Measurements from ENCODE around the gene TUBB2B. TPM values are rescaled to one million over a fixed set of nuclear protein-coding genes. Genes with fewer than 3 reads are reported as not detected.

The TUBB2B gene
- total RNA-seq, 5 donors from 2014 or later (not counting 1 experiment from before 2014, with no cell fraction given) = 0.46 to 1.2 (median 0.87) TPM; not detected in 1

GRCh38 chr6:3222506-3223038 lies 4.9 kb downstream of the TUBB2B start:
- ChIA-PET POLR2A (no interaction called here), CTCF (no interaction called here)
- ATAC-seq (replicated peaks in 1 of 4) = no peak
- peaks cover 41 to 42% of the 10 kb centered on the region in 2 donors for H3K27me3 Mint-ChIP-seq
- H3K9me3 ChIP-seq = no peaks in the 10 kb centered on the region
- no peaks in the 10 kb centered on the region for H3K36me3 ChIP-seq (ENCODE audit: control insufficient read depth in 2 of 2, extremely low read depth in 1 of 2, insufficient read depth in 1 of 2, low read length in 1 of 2)
- peaks cover 0 to 8% (median 0%) of the 10 kb centered on the region in 3 donors for H3K9me3 Mint-ChIP-seq
- peaks cover 7 to 12% (median 8%) of the 10 kb centered on the region in 3 donors for H3K4me1 Mint-ChIP-seq
- H3K27ac Mint-ChIP-seq = no peak overlapping the region
- H3K27ac ChIP-seq (ENCODE audit: low read length) = no peak overlapping the region
- H3K4me1 ChIP-seq (ENCODE audit: control insufficient read depth in 1 of 2, extremely low read depth in 1 of 2, insufficient read depth in 2 of 2, low read length in 2 of 2) = peaks cover 2 to 12% of the 10 kb centered on the region in 2 experiments
- 95% methylated on average over 4 of the region's 4 CpGs for WGBS (ENCODE audit: insufficient coverage)
- H3K4me3 ChIP-seq (ENCODE audit: control insufficient read depth in 1 of 2, extremely low read depth in 1 of 2, low read length in 1 of 2) = no peak overlapping the region
- H3K36me3 Mint-ChIP-seq = no peaks in the 10 kb centered on the region
- H3K4me3 Mint-ChIP-seq = no peak overlapping the region
- H3K27me3 ChIP-seq (replicated peaks in 1 of 2; ENCODE audit: control insufficient read depth in 2 of 2, extremely low read depth in 1 of 2, insufficient read depth in 2 of 2, low read length in 1 of 2) = peaks cover 20 to 26% of the 10 kb centered on the region in 2 experiments
- no peak for DNase-seq

GRCh38 chr6:3221578-3221977 lies 5.9 kb downstream of the TUBB2B start:
- Mint-ChIP-seq H3K4me3 (no peak overlapping the region), H3K4me1 (peaks cover 0 to 7% (median 2%) of the 10 kb centered on the region in 3 donors), H3K9me3 (peaks cover 0 to 8% (median 0%) of the 10 kb centered on the region in 3 donors), H3K27ac (no peak overlapping the region), H3K36me3 (no peaks in the 10 kb centered on the region), H3K27me3 (peaks cover 41 to 45% of the 10 kb centered on the region in 2 donors)
- no peak for DNase-seq
- Histone ChIP-seq H3K36me3 (ENCODE audit: control insufficient read depth in 2 of 2, extremely low read depth in 1 of 2, insufficient read depth in 1 of 2, low read length in 1 of 2) (no peaks in the 10 kb centered on the region), H3K27ac (ENCODE audit: low read length) (no peak overlapping the region), H3K9me3 (no peaks in the 10 kb centered on the region), H3K4me3 (ENCODE audit: control insufficient read depth in 1 of 2, extremely low read depth in 1 of 2, low read length in 1 of 2) (no peak overlapping the region), H3K27me3 (replicated peaks in 1 of 2; ENCODE audit: control insufficient read depth in 2 of 2, extremely low read depth in 1 of 2, insufficient read depth in 2 of 2, low read length in 1 of 2) (peaks cover 17 to 22% of the 10 kb centered on the region in 2 experiments), H3K4me1 (ENCODE audit: control insufficient read depth in 1 of 2, extremely low read depth in 1 of 2, insufficient read depth in 2 of 2, low read length in 2 of 2) (peaks cover 0 to 2% of the 10 kb centered on the region in 2 experiments)
- CTCF ChIA-PET = no interaction called here
- 100% methylated on average over 1 of the region's 4 CpGs for WGBS (ENCODE audit: insufficient coverage)
- POLR2A ChIA-PET = no interaction called here
- no peak for ATAC-seq (replicated peaks in 1 of 4)

DNA sequence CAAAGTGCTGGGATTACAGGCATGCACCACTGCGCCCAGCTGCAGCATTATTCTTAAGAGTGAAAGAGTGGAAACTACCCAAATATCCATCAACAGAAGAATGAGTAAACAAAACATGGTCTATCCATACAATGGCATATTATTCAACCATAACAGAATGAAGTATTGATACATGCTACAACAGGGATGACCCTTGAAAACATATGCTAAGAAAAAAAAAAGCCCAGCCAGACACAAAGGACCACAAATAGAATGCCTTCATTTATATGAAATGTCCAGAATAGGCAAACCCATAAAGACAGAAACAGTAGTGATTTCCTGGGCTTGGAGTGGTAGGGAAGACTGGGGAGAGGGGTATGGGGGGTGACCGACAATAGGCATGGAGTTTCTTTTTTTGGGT lies 7.1 kb downstream of the TUBB2B start:
- Mint-ChIP-seq H3K27me3 (peaks cover 40 to 51% of the 10 kb centered on the region in 2 donors), H3K4me1 (no peaks in the 10 kb centered on the region), H3K27ac (no peak overlapping the region), H3K9me3 (peaks cover 0 to 8% (median 0%) of the 10 kb centered on the region in 3 donors), H3K36me3 (no peaks in the 10 kb centered on the region), H3K4me3 (no peak overlapping the region)
- no CpG with 5 or more reads among the region's 2 CpGs for WGBS (ENCODE audit: insufficient coverage)
- H3K27ac ChIP-seq (ENCODE audit: low read length) = no peak overlapping the region
- ChIA-PET POLR2A (no interaction called here), CTCF (no interaction called here)
- H3K9me3 ChIP-seq = no peaks in the 10 kb centered on the region
- H3K4me1 ChIP-seq (ENCODE audit: control insufficient read depth in 1 of 2, extremely low read depth in 1 of 2, insufficient read depth in 2 of 2, low read length in 2 of 2) = no peaks in the 10 kb centered on the region
- no peak overlapping the region for H3K4me3 ChIP-seq (ENCODE audit: control insufficient read depth in 1 of 2, extremely low read depth in 1 of 2, low read length in 1 of 2)
- peaks cover 13 to 16% of the 10 kb centered on the region in 2 experiments for H3K27me3 ChIP-seq (replicated peaks in 1 of 2; ENCODE audit: control insufficient read depth in 2 of 2, extremely low read depth in 1 of 2, insufficient read depth in 2 of 2, low read length in 1 of 2)
- DNase-seq (no peak), ATAC-seq (replicated peaks in 1 of 4) (no peak)
- no peaks in the 10 kb centered on the region for H3K36me3 ChIP-seq (ENCODE audit: control insufficient read depth in 2 of 2, extremely low read depth in 1 of 2, insufficient read depth in 1 of 2, low read length in 1 of 2)

DNA sequence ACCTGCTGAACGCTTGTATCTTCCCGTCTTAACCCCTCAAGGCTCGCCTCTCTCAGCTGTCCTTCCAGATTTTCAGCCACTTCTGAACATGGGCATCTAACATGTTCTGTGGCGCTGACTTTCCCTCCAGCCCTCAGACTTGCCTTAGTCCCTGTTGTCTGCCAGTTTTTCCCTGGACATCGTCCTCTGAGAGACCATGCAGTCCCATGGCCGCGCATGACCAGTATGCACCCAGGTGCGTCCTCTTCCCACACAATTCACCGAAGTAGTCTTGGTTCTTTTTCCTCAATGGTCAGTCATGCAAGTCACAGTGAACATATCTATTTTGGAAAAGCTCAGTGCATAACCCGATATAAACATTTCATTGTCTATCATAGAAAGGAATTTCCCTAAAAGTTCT lies 9.2 kb downstream of the TUBB2B start:
- Histone ChIP-seq H3K4me3 (ENCODE audit: control insufficient read depth in 1 of 2, extremely low read depth in 1 of 2, low read length in 1 of 2) (no peak overlapping the region), H3K27ac (ENCODE audit: low read length) (no peak overlapping the region), H3K27me3 (replicated peaks in 1 of 2; ENCODE audit: control insufficient read depth in 2 of 2, extremely low read depth in 1 of 2, insufficient read depth in 2 of 2, low read length in 1 of 2) (peaks cover 10 to 14% of the 10 kb centered on the region in 2 experiments), H3K36me3 (ENCODE audit: control insufficient read depth in 2 of 2, extremely low read depth in 1 of 2, insufficient read depth in 1 of 2, low read length in 1 of 2) (no peaks in the 10 kb centered on the region), H3K4me1 (ENCODE audit: control insufficient read depth in 1 of 2, extremely low read depth in 1 of 2, insufficient read depth in 2 of 2, low read length in 2 of 2) (no peaks in the 10 kb centered on the region), H3K9me3 (no peaks in the 10 kb centered on the region)
- DNase-seq = no peak
- ATAC-seq (replicated peaks in 1 of 4) = no peak
- ChIA-PET POLR2A (no interaction called here), CTCF (no interaction called here)
- peaks cover 35 to 45% of the 10 kb centered on the region in 2 donors for H3K27me3 Mint-ChIP-seq
- H3K9me3 Mint-ChIP-seq = peaks cover 0 to 8% (median 0%) of the 10 kb centered on the region in 3 donors
- H3K27ac Mint-ChIP-seq = no peak overlapping the region
- H3K4me1 Mint-ChIP-seq = no peaks in the 10 kb centered on the region
- 89% methylated on average over 9 of the region's 10 CpGs for WGBS (ENCODE audit: insufficient coverage)
- no peak overlapping the region for H3K4me3 Mint-ChIP-seq
- H3K36me3 Mint-ChIP-seq = no peaks in the 10 kb centered on the region

GRCh38 chr6:3217286-3217685 lies 10.2 kb downstream of the TUBB2B start:
- Mint-ChIP-seq H3K27ac (no peak overlapping the region), H3K4me1 (no peaks in the 10 kb centered on the region), H3K9me3 (peaks cover 0 to 7% (median 0%) of the 10 kb centered on the region in 3 donors), H3K36me3 (no peaks in the 10 kb centered on the region), H3K4me3 (no peak overlapping the region), H3K27me3 (peaks cover 39 to 50% of the 10 kb centered on the region in 2 donors)
- CTCF ChIA-PET = no interaction called here
- no peaks in the 10 kb centered on the region for H3K9me3 ChIP-seq
- WGBS (ENCODE audit: insufficient coverage) = no CpG with 5 or more reads among the region's 2 CpGs
- H3K4me1 ChIP-seq (ENCODE audit: control insufficient read depth in 1 of 2, extremely low read depth in 1 of 2, insufficient read depth in 2 of 2, low read length in 2 of 2) = no peaks in the 10 kb centered on the region
- POLR2A ChIA-PET = interaction anchor here (0.7 to 0.8 kb wide), 2 partner anchors 150 to 352 kb away, joined by 3 to 5 read pairs; no protein-coding TSS in a partner anchor
- peaks cover 6 to 14% of the 10 kb centered on the region in 2 experiments for H3K27me3 ChIP-seq (replicated peaks in 1 of 2; ENCODE audit: control insufficient read depth in 2 of 2, extremely low read depth in 1 of 2, insufficient read depth in 2 of 2, low read length in 1 of 2)
- H3K27ac ChIP-seq (ENCODE audit: low read length) = no peak overlapping the region
- no peaks in the 10 kb centered on the region for H3K36me3 ChIP-seq (ENCODE audit: control insufficient read depth in 2 of 2, extremely low read depth in 1 of 2, insufficient read depth in 1 of 2, low read length in 1 of 2)
- H3K4me3 ChIP-seq (ENCODE audit: control insufficient read depth in 1 of 2, extremely low read depth in 1 of 2, low read length in 1 of 2) = no peak overlapping the region
- DNase-seq = no peak
- no peak for ATAC-seq (replicated peaks in 1 of 4)

GRCh38 chr6:3214898-3215297 lies 12.6 kb downstream of the TUBB2B start:
- Histone ChIP-seq H3K27ac (ENCODE audit: low read length) (no peak overlapping the region), H3K4me1 (ENCODE audit: control insufficient read depth in 1 of 2, extremely low read depth in 1 of 2, insufficient read depth in 2 of 2, low read length in 2 of 2) (no peaks in the 10 kb centered on the region), H3K4me3 (ENCODE audit: control insufficient read depth in 1 of 2, extremely low read depth in 1 of 2, low read length in 1 of 2) (no peak overlapping the region), H3K9me3 (no peaks in the 10 kb centered on the region), H3K27me3 (replicated peaks in 1 of 2; ENCODE audit: control insufficient read depth in 2 of 2, extremely low read depth in 1 of 2, insufficient read depth in 2 of 2, low read length in 1 of 2) (peaks cover 5 to 20% of the 10 kb centered on the region in 2 experiments), H3K36me3 (ENCODE audit: control insufficient read depth in 2 of 2, extremely low read depth in 1 of 2, insufficient read depth in 1 of 2, low read length in 1 of 2) (no peaks in the 10 kb centered on the region)
- H3K27ac Mint-ChIP-seq = no peak overlapping the region
- no peak for DNase-seq
- CTCF ChIA-PET = interaction anchor here (0.6 to 0.7 kb wide), 2 partner anchors 36 to 87 kb away, joined by 3 read pairs; no protein-coding TSS in a partner anchor
- ATAC-seq (replicated peaks in 1 of 4) = no peak
- no peak overlapping the region for H3K4me3 Mint-ChIP-seq
- H3K4me1 Mint-ChIP-seq = no peaks in the 10 kb centered on the region
- H3K9me3 Mint-ChIP-seq = no peaks in the 10 kb centered on the region
- POLR2A ChIA-PET = interaction anchor here in 1 of 2 donors (0.6 to 0.7 kb wide), 2 partner anchors 18 to 32 kb away, joined by 3 read pairs; no protein-coding TSS in a partner anchor
- WGBS (ENCODE audit: insufficient coverage) = no CpG with 5 or more reads among the region's 3 CpGs
- H3K27me3 Mint-ChIP-seq = peaks cover 38 to 48% of the 10 kb centered on the region in 2 donors
- H3K36me3 Mint-ChIP-seq = no peaks in the 10 kb centered on the region
